PFSK-1 (cell line): ENCODE results near the gene GRID1.

Experiments used
- FOXP2 ChIP-seq: optimal IDR thresholded peaks from 2 replicates; pipeline ENCODE3; 2011; ENCODE audit warnings: borderline replicate concordance, control low read depth, inconsistent platforms; ENCODE audit not compliant: insufficient read depth; ENCODE audit errors: extremely low read length, extremely low read depth
- POLR2AphosphoS5 ChIP-seq: IDR thresholded peaks from 2 replicates; pipeline ENCODE4 v1.6.1; 2012; ENCODE audit warnings: low read depth, mild to moderate bottlenecking, control low read depth, low read length, moderate library complexity
- REST ChIP-seq, 2 experiments: IDR thresholded peaks; 2 replicates each; pipeline versions ENCODE4 v1.6.1 to v1.8.0; 2011 to 2012; ENCODE audit warnings: low read depth in 2 of 2, low read length in 2 of 2, control low read depth in 1 of 2, inconsistent platforms in 1 of 2, mild to moderate bottlenecking in 1 of 2, moderate library complexity in 1 of 2; ENCODE audit not compliant: insufficient read depth in 1 of 2
- SIN3A ChIP-seq: IDR thresholded peaks from 2 replicates; pipeline ENCODE4 v1.6.1; 2012; ENCODE audit warnings: mild to moderate bottlenecking, low read length, moderate library complexity, borderline replicate concordance; ENCODE audit not compliant: insufficient read depth
- TAF1 ChIP-seq: IDR thresholded peaks from 2 replicates; pipeline ENCODE4 v1.6.1; 2012; ENCODE audit warnings: low read length, control low read depth, borderline replicate concordance; ENCODE audit not compliant: insufficient read depth

- TF ChIP-seq TAF1 (no peak), REST (IDR thresholded peaks at IDR 0.05; ENCODE audit: insufficient read depth in 1 of 2, low read depth in 2 of 2, low read length in 2 of 2) (no peak), SIN3A (no peak), POLR2AphosphoS5 (no peak), FOXP2 (no peak)
Measured at GRCh38 chr10:86036544-86036831, 330.1 kb downstream of the GRID1 start.
